Thoracic aorta (tissue), 2 donors: Measurements from ENCODE around the gene RTN1. TPM values are rescaled to one million over a fixed set of nuclear protein-coding genes. Genes with fewer than 3 reads are reported as not detected.

Experiments
- ATAC-seq: fragments of 150-250 bp; one replicate; pipeline ENCODE4 v1.8.0; 2017; ENCODE audit warnings: low read depth; ENCODE audit not compliant: insufficient number of reproducible peaks, low FRiP score
- DNase-seq: peaks from one replicate; pipeline ENCODE4 v3.0.0-alpha.2; 2020; ENCODE audit warnings: low spot score
- H3K27ac ChIP-seq, 2 donors: fragments of 200-600 bp; sonication (generic); 1 replicate in 1 of 2; 2 replicates in 1 of 2; pipeline ENCODE4 v1.5.1; 2016; ENCODE audit warnings: mild to moderate bottlenecking in 2 of 2, moderate library complexity in 2 of 2
- H3K27me3 ChIP-seq: fragments of 200-600 bp; sonication (generic); replicated peaks from 2 replicates; pipeline ENCODE4 v1.6.0; 2016; ENCODE audit warnings: mild to moderate bottlenecking; ENCODE audit not compliant: insufficient read depth
- H3K36me3 ChIP-seq: fragments of 200-600 bp; sonication (generic); one replicate; pipeline ENCODE4 v1.5.1; 2016
- H3K4me1 ChIP-seq, 2 donors: fragments of 200-600 bp; sonication (generic); 1 replicate in 1 of 2; 2 replicates in 1 of 2; pipeline versions ENCODE4 v1.5.1 to v1.6.0; 2016; ENCODE audit warnings: low read depth in 2 of 2, mild to moderate bottlenecking in 1 of 2; ENCODE audit not compliant: control insufficient read depth in 1 of 2
- H3K4me3 ChIP-seq: fragments of 200-600 bp; sonication (generic); 2 replicates; pipeline ENCODE4 v1.5.1; 2016; ENCODE audit warnings: mild to moderate bottlenecking
- H3K9me3 ChIP-seq: fragments of 200-600 bp; sonication (generic); 2 replicates; pipeline ENCODE4 v1.5.1; 2016
- CTCF ChIP-seq: fragments of 200-600 bp; sonication (generic); IDR thresholded peaks from one replicate; pipeline ENCODE4 v1.5.1; 2019; ENCODE audit warnings: antibody characterized with exemption
- total RNA-seq, 2 donors: library from RNA; depleted of rRNA; stranded (reverse); fragments of >200 nt; gene quantifications; one replicate each; pipeline versions ENCODE4 v1.1.0 to v1.2.3, GENCODE V29; 2016

RTN1 gene
- total RNA-seq, 2 donors from 2014 or later, result 66.5 to 129 TPM

DNA sequence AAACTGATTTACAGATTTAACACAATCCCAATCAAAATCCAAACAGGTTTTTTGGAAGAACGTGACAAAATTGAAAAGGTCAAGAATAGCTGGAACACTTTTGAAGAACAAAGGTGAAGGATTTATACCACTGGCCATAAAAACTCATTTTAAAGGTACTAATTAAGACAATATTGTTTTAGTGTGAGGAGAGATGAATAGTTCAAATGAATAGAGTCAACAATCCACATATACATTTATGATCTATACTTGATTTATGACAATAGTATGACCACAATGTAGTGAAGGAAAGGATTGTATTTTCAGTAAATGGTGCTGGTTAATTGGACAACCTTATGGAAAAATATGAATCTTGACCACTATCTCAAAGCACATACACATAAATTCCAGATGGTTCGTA, 323.3 kb downstream of the RTN1 start:
- H3K4me1 ChIP-seq, result no peaks in the 10 kb centered on the region
- no peak for ATAC-seq
- no peak for TF ChIP-seq CTCF
- no peaks in the 10 kb centered on the region for H3K27me3 ChIP-seq
- DNase-seq, result no peak
- H3K4me3 ChIP-seq, result no peak overlapping the region
- no peaks in the 10 kb centered on the region for H3K9me3 ChIP-seq
- H3K36me3 ChIP-seq, result no peaks in the 10 kb centered on the region
- H3K27ac ChIP-seq, result no peak overlapping the region

Other genes with a start within 250 kb of the RTN1 start
- gene LRRC9, start 49.4 kb upstream of the RTN1 start, total RNA-seq, result not detected
- 10 to 100 TPM; 26.7 to 73.2 TPM for gene PCNX4, start 221.1 kb upstream of the RTN1 start, total RNA-seq